ENCODE data around the gene GRIK3. TPM values are rescaled to one million over a fixed set of nuclear protein-coding genes. Genes with fewer than 3 reads are reported as not detected.

The GRIK3 gene
- total and polyA plus RNA-seq, 4 donors = 0.03 to 0.08 (median 0.05) TPM; not detected in 1

- H3K27me3 ChIP-seq (ENCODE audit: control insufficient read depth in 4 of 4, insufficient read depth in 4 of 4, low read length in 3 of 4) = peaks cover 0 to 3% (median under 1%) of the 10 kb centered on the region in 4 donors
- no peak overlapping the region for H3K4me3 ChIP-seq (ENCODE audit: low read depth in 1 of 3, low read length in 3 of 3)
- no peak for TF ChIP-seq FOXA1 (IDR thresholded peaks at IDR 0.05)
- no peak for TF ChIP-seq TAF1 (conservative IDR thresholded peaks at IDR 0.05)
- no peak for TF ChIP-seq NR2F2 (IDR thresholded peaks at IDR 0.05)
- TF ChIP-seq CTCF (IDR thresholded peaks at IDR 0.05; ENCODE audit: low read depth, low read length, missing input control) = no peak
- TF ChIP-seq REST (IDR thresholded peaks at IDR 0.05) = no peak
- no peak for TF ChIP-seq SP1 (IDR thresholded peaks at IDR 0.05)
- no peak for TF ChIP-seq HNF4A (conservative IDR thresholded peaks at IDR 0.05)
- no peak for TF ChIP-seq JUND (IDR thresholded peaks at IDR 0.05)
- H3K27ac ChIP-seq (ENCODE audit: low read depth in 1 of 2, low read length in 2 of 2) = no peak overlapping the region
- H3K9ac ChIP-seq (ENCODE audit: low read depth in 1 of 2, low read length in 2 of 2) = no peak overlapping the region
- H3K9me3 ChIP-seq (ENCODE audit: control insufficient read depth in 4 of 4, low read length in 3 of 4) = no peaks in the 10 kb centered on the region
- no peaks in the 10 kb centered on the region for H3K4me1 ChIP-seq (ENCODE audit: control insufficient read depth in 4 of 4, insufficient read depth in 4 of 4, low read length in 3 of 4)
- H3K36me3 ChIP-seq (ENCODE audit: control insufficient read depth in 4 of 4, insufficient read depth in 3 of 4, low read depth in 1 of 4, low read length in 3 of 4) = no peaks in the 10 kb centered on the region
- DNase-seq (ENCODE audit: low spot score) = no peak
- 45% methylated on average over 2 of the region's 2 CpGs for WGBS
Measured at GRCh38 chr1:37001703-37002102, 32.6 kb downstream of the GRIK3 start.

GRCh38 chr1:36996106-36996505 lies 38.2 kb downstream of the GRIK3 start:
- Histone ChIP-seq H3K9ac (ENCODE audit: low read depth in 1 of 2, low read length in 2 of 2) (no peak overlapping the region), H3K9me3 (ENCODE audit: control insufficient read depth in 4 of 4, low read length in 3 of 4) (no peaks in the 10 kb centered on the region), H3K4me3 (ENCODE audit: low read depth in 1 of 3, low read length in 3 of 3) (no peak overlapping the region), H3K4me1 (ENCODE audit: control insufficient read depth in 4 of 4, insufficient read depth in 4 of 4, low read length in 3 of 4) (no peaks in the 10 kb centered on the region), H3K36me3 (ENCODE audit: control insufficient read depth in 4 of 4, insufficient read depth in 3 of 4, low read depth in 1 of 4, low read length in 3 of 4) (no peaks in the 10 kb centered on the region), H3K27ac (ENCODE audit: low read depth in 1 of 2, low read length in 2 of 2) (no peak overlapping the region), H3K27me3 (ENCODE audit: control insufficient read depth in 4 of 4, insufficient read depth in 4 of 4, low read length in 3 of 4) (peaks cover 0 to 3% (median under 1%) of the 10 kb centered on the region in 4 donors)
- WGBS = 89% methylated on average over 7 of the region's 7 CpGs
- TF ChIP-seq HNF4G (IDR thresholded peaks at IDR 0.05) (no peak), FOXA2 (IDR thresholded peaks at IDR 0.05) (no peak), JUND (IDR thresholded peaks at IDR 0.05) (no peak)
- DNase-seq (ENCODE audit: low spot score) = no peak

GRCh38 chr1:36994868-36995267 lies 39.4 kb downstream of the GRIK3 start:
- no peak overlapping the region for H3K27ac ChIP-seq (ENCODE audit: low read depth in 1 of 2, low read length in 2 of 2)
- H3K27me3 ChIP-seq (ENCODE audit: control insufficient read depth in 4 of 4, insufficient read depth in 4 of 4, low read length in 3 of 4) = peaks cover 0 to 3% (median under 1%) of the 10 kb centered on the region in 4 donors
- DNase-seq (ENCODE audit: low spot score) = no peak
- H3K9ac ChIP-seq (ENCODE audit: low read depth in 1 of 2, low read length in 2 of 2) = no peak overlapping the region
- H3K4me1 ChIP-seq (ENCODE audit: control insufficient read depth in 4 of 4, insufficient read depth in 4 of 4, low read length in 3 of 4) = no peaks in the 10 kb centered on the region
- WGBS = 45% methylated on average over 8 of the region's 8 CpGs
- no peaks in the 10 kb centered on the region for H3K9me3 ChIP-seq (ENCODE audit: control insufficient read depth in 4 of 4, low read length in 3 of 4)
- H3K36me3 ChIP-seq (ENCODE audit: control insufficient read depth in 4 of 4, insufficient read depth in 3 of 4, low read depth in 1 of 4, low read length in 3 of 4) = no peaks in the 10 kb centered on the region
- no peak overlapping the region for H3K4me3 ChIP-seq (ENCODE audit: low read depth in 1 of 3, low read length in 3 of 3)
- TF ChIP-seq REST (IDR thresholded peaks at IDR 0.05) (no peak), MAX (IDR thresholded peaks at IDR 0.05) (no peak), HNF4A (conservative IDR thresholded peaks at IDR 0.05) (no peak), RXRA (IDR thresholded peaks at IDR 0.05) (no peak), NR2F2 (IDR thresholded peaks at IDR 0.05) (no peak), SP1 (IDR thresholded peaks at IDR 0.05) (no peak), HNF4G (IDR thresholded peaks at IDR 0.05) (no peak), TAF1 (conservative IDR thresholded peaks at IDR 0.05) (no peak), RAD21 (IDR thresholded peaks at IDR 0.05) (no peak), FOXA1 (IDR thresholded peaks at IDR 0.05) (no peak), YY1 (IDR thresholded peaks at IDR 0.05) (no peak), JUND (IDR thresholded peaks at IDR 0.05) (no peak), ZBTB33 (IDR thresholded peaks at IDR 0.05) (no peak)

Measured in liver (tissue), 9 donors.